Endodermal cell (in vitro differentiated cells): ENCODE data around the gene KRTAP12-4. TPM values are rescaled to one million over a fixed set of nuclear protein-coding genes. Genes with fewer than 3 reads are reported as not detected.

Experiments used
- DNase-seq: peaks from one replicate; pipeline ENCODE4 v3.0.0-alpha.2; 2017
- H3K27ac ChIP-seq: 2 replicates; pipeline ENCODE4 v1.5.1; 2013; ENCODE audit warnings: mild to moderate bottlenecking, low read depth, low read length, moderate library complexity
- H3K27me3 ChIP-seq: 2 replicates; pipeline ENCODE4 v1.6.1; 2013; ENCODE audit warnings: mild to moderate bottlenecking, low read length, moderate library complexity; ENCODE audit not compliant: insufficient read depth, control insufficient read depth, poor library complexity, severe bottlenecking
- H3K36me3 ChIP-seq: 2 replicates; pipeline ENCODE4 v1.7.0; 2013; ENCODE audit warnings: mild to moderate bottlenecking, low read length, moderate library complexity; ENCODE audit not compliant: control insufficient read depth, insufficient read depth
- H3K4me1 ChIP-seq: one replicate; pipeline ENCODE4 v1.7.0; 2013; ENCODE audit warnings: low read length; ENCODE audit not compliant: control insufficient read depth, insufficient read depth
- H3K4me3 ChIP-seq: 2 replicates; pipeline ENCODE4 v1.5.1; 2013; ENCODE audit warnings: mild to moderate bottlenecking, low read length, moderate library complexity
- H3K9ac ChIP-seq: 2 replicates; pipeline ENCODE4 v1.6.1; 2013; ENCODE audit warnings: mild to moderate bottlenecking, low read length, moderate library complexity; ENCODE audit not compliant: poor library complexity, severe bottlenecking; ENCODE audit errors: extremely low read depth
- H3K9me3 ChIP-seq: 2 replicates; pipeline ENCODE4 v1.6.1; 2013; ENCODE audit warnings: mild to moderate bottlenecking, low read length, moderate library complexity; ENCODE audit not compliant: control insufficient read depth
- H3K27ac Mint-ChIP-seq: 2 replicates; pipeline ENCODE4 v1.8.0; 2020; ENCODE audit warnings: mixed read lengths
- H3K27me3 Mint-ChIP-seq: 2 replicates; pipeline ENCODE4 v1.8.0; 2021; ENCODE audit warnings: mild to moderate bottlenecking, mixed read lengths; ENCODE audit not compliant: insufficient read depth
- H3K36me3 Mint-ChIP-seq: 2 replicates; pipeline ENCODE4 v1.8.0; 2020; ENCODE audit warnings: low read depth, mixed read lengths
- H3K4me1 Mint-ChIP-seq: 2 replicates; pipeline ENCODE4 v1.8.0; 2020; ENCODE audit warnings: mixed read lengths
- H3K4me3 Mint-ChIP-seq: 2 replicates; pipeline ENCODE4 v1.8.0; 2020; ENCODE audit warnings: mild to moderate bottlenecking, moderate library complexity, mixed read lengths
- H3K9me3 Mint-ChIP-seq: 2 replicates; pipeline ENCODE4 v1.8.0; 2020; ENCODE audit warnings: mild to moderate bottlenecking, mixed read lengths
- CTCF ChIP-seq: fragments of 200-600 bp; sonication (generic); conservative IDR thresholded peaks from 2 replicates; pipeline ENCODE4 v1.5.0; 2021; ENCODE audit warnings: antibody characterized with exemption, mild to moderate bottlenecking
- WGBS, 2 experiments: methylation state at CpG; one replicate each; pipeline versions ENCODE4 v1.1.5 to v1.1.7; 2013; ENCODE audit warnings: missing lambda C conversion rate in 2 of 2, mixed read lengths in 1 of 2; ENCODE audit not compliant: insufficient coverage in 1 of 2, insufficient read length in 1 of 2; 5-methylcytosine and 5-hydroxymethylcytosine counted together
- total RNA-seq, 2 donors: library from RNA; stranded (reverse); fragmentation: NEBNext Ultra II Directional in 1 of 2; extraction: Animal tissue kit (Norgen Biotek cat#: 25700) in 1 of 2; gene quantifications; 2 replicates in 1 of 2; 3 replicates in 1 of 2; pipeline ENCODE4 v1.2.1, GENCODE V29; 2021

Gene KRTAP12-4
- total RNA-seq, 2 donors from 2014 or later = not detected

GRCh38 chr21:44684483-44684882 lies 30.0 kb upstream of the KRTAP12-4 start:
- peaks cover 12% of the 10 kb centered on the region for H3K4me1 ChIP-seq
- no peak for TF ChIP-seq CTCF
- Mint-ChIP-seq H3K36me3 (no peaks in the 10 kb centered on the region), H3K27ac (no peak overlapping the region), H3K4me1 (peaks cover 26% of the 10 kb centered on the region), H3K9me3 (no peaks in the 10 kb centered on the region), H3K27me3 (peaks cover 33% of the 10 kb centered on the region), H3K4me3 (no peak overlapping the region)
- H3K9ac ChIP-seq = no peak overlapping the region
- no peak overlapping the region for H3K4me3 ChIP-seq
- H3K36me3 ChIP-seq = no peaks in the 10 kb centered on the region
- no peaks in the 10 kb centered on the region for H3K9me3 ChIP-seq
- H3K27ac ChIP-seq = no peak overlapping the region
- DNase-seq = no peak
- WGBS, 2 experiments = 77 to 80% methylated on average over 5 to 6 of the region's 6 CpGs
- H3K27me3 ChIP-seq = no peaks in the 10 kb centered on the region

DNA sequence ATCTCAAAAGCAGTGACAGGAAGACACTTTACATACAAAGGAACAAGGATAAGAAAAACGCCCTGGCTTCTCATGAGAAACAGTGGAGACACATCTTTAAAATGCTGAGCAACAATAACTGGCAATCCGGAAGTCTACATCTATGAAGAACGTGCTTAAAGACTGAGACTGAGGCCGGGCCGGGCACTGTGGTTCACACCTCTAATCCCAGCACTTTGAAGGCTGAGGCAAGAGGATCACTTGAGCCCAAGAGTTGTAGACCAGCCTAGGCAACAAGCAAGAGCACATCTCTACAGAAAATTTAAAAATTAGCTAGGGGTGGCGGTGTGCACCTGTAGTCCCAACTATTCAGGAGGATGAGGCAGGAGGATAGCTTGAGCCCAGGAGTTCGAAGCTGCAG lies 29.6 kb upstream of the KRTAP12-4 start:
- 85 to 88% methylated on average over 7 of the region's 7 CpGs for WGBS, 2 experiments
- Mint-ChIP-seq H3K9me3 (no peaks in the 10 kb centered on the region), H3K27me3 (peaks cover 33% of the 10 kb centered on the region)

GRCh38 chr21:44682580-44683151 lies 28.2 kb upstream of the KRTAP12-4 start:
- H3K36me3 ChIP-seq = no peaks in the 10 kb centered on the region
- no peak for TF ChIP-seq CTCF
- WGBS, 2 experiments = 88 to 91% methylated on average over 14 to 15 of the region's 15 CpGs
- peaks cover 21% of the 10 kb centered on the region for H3K4me1 Mint-ChIP-seq
- no peak for DNase-seq
- no peak overlapping the region for H3K4me3 ChIP-seq
- no peak overlapping the region for H3K27ac ChIP-seq
- no peak overlapping the region for H3K9ac ChIP-seq
- H3K9me3 ChIP-seq = no peaks in the 10 kb centered on the region
- peak overlapping the region; percentile 13 for H3K27ac Mint-ChIP-seq
- H3K27me3 Mint-ChIP-seq = peaks cover 28% of the 10 kb centered on the region
- no peak overlapping the region for H3K4me3 Mint-ChIP-seq
- no peaks in the 10 kb centered on the region for H3K27me3 ChIP-seq
- no peaks in the 10 kb centered on the region for H3K36me3 Mint-ChIP-seq
- no peaks in the 10 kb centered on the region for H3K9me3 Mint-ChIP-seq
- peaks cover 9% of the 10 kb centered on the region for H3K4me1 ChIP-seq

More for the DNA sequence above, 29.6 kb upstream of the KRTAP12-4 start:
- H3K9me3 ChIP-seq = no peaks in the 10 kb centered on the region
- TF ChIP-seq CTCF = no peak
- H3K4me3 ChIP-seq = no peak overlapping the region
- DNase-seq = no peak
- Mint-ChIP-seq H3K4me1 (peaks cover 26% of the 10 kb centered on the region), H3K27ac (no peak overlapping the region), H3K4me3 (no peak overlapping the region), H3K36me3 (no peaks in the 10 kb centered on the region)
- H3K27me3 ChIP-seq = no peaks in the 10 kb centered on the region
- no peak overlapping the region for H3K9ac ChIP-seq
- H3K4me1 ChIP-seq = peaks cover 12% of the 10 kb centered on the region
- H3K27ac ChIP-seq = no peak overlapping the region
- H3K36me3 ChIP-seq = no peaks in the 10 kb centered on the region
